GM23338 (cell line): ENCODE data around the gene DAAM2. TPM values are rescaled to one million over a fixed set of nuclear protein-coding genes. Genes with fewer than 3 reads are reported as not detected.

Experiments used
- ATAC-seq: fragments of 200-7000 bp; cut with Tn5 transposase; 3 replicates; pipeline ENCODE4 v1.9.1; 2020
- DNase-seq: peaks from one replicate; pipeline ENCODE4 v3.0.0-alpha.2; 2015; ENCODE audit warnings: low spot score
- H2AFZ ChIP-seq: fragments of 200-600 bp; sonication (generic); 2 replicates; pipeline ENCODE4 v1.8.0; 2016; ENCODE audit warnings: antibody characterized with exemption, mild to moderate bottlenecking, moderate library complexity
- H3F3A ChIP-seq: fragments of 200-600 bp; sonication (generic); replicated peaks from 2 replicates; pipeline ENCODE4 v1.8.0; 2017; ENCODE audit warnings: antibody characterized with exemption, mixed run types, low read depth
- H3K27ac ChIP-seq: fragments of 200-600 bp; sonication (generic); 2 replicates; pipeline ENCODE4 v1.6.1; 2016; ENCODE audit warnings: low read depth
- H3K27me3 ChIP-seq: fragments of 200-600 bp; sonication (generic); 2 replicates; pipeline ENCODE4 v1.8.0; 2016; ENCODE audit warnings: mild to moderate bottlenecking, mixed run types, moderate library complexity; ENCODE audit not compliant: insufficient read depth
- H3K36me3 ChIP-seq: fragments of 200-600 bp; sonication (generic); 2 replicates; pipeline ENCODE4 v1.8.0; 2016; ENCODE audit warnings: mild to moderate bottlenecking; ENCODE audit not compliant: insufficient read depth
- H3K4me1 ChIP-seq: fragments of 200-600 bp; sonication (generic); 2 replicates; pipeline ENCODE4 v1.8.0; 2016; ENCODE audit warnings: mild to moderate bottlenecking, moderate library complexity; ENCODE audit not compliant: insufficient read depth
- H3K4me2 ChIP-seq: fragments of 200-600 bp; sonication (generic); 2 replicates; pipeline ENCODE4 v1.7.1; 2017; ENCODE audit warnings: mixed run types
- H3K4me3 ChIP-seq: fragments of 200-600 bp; sonication (generic); 2 replicates; pipeline ENCODE4 v1.6.1; 2016; ENCODE audit warnings: mixed run types
- H3K79me2 ChIP-seq: fragments of 200-600 bp; sonication (generic); replicated peaks from 2 replicates; pipeline ENCODE4 v1.8.0; 2017; ENCODE audit warnings: mild to moderate bottlenecking; ENCODE audit not compliant: insufficient read depth
- H3K9me2 ChIP-seq: fragments of 200-600 bp; sonication (generic); 2 replicates; pipeline ENCODE4 v1.8.0; 2017; ENCODE audit not compliant: insufficient read depth
- H4K20me1 ChIP-seq: fragments of 200-600 bp; sonication (generic); replicated peaks from 2 replicates; pipeline ENCODE4 v1.8.0; 2017; ENCODE audit warnings: mild to moderate bottlenecking; ENCODE audit not compliant: insufficient read depth
- H3K27ac Mint-ChIP-seq: 2 replicates; pipeline ENCODE4 v1.8.0; 2020; ENCODE audit warnings: inconsistent platforms, mild to moderate bottlenecking, moderate library complexity, mixed read lengths
- H3K27me3 Mint-ChIP-seq: 3 replicates; pipeline ENCODE4 v1.8.0; 2022; ENCODE audit warnings: low read depth, mild to moderate bottlenecking, moderate library complexity, mixed read lengths, inconsistent platforms; ENCODE audit not compliant: insufficient read depth, poor library complexity
- H3K36me3 Mint-ChIP-seq: 3 replicates; pipeline ENCODE4 v1.8.0; 2021; ENCODE audit warnings: low read depth, mild to moderate bottlenecking, inconsistent platforms, moderate library complexity, mixed read lengths
- H3K4me1 Mint-ChIP-seq: 3 replicates; pipeline ENCODE4 v1.8.0; 2020; ENCODE audit warnings: mild to moderate bottlenecking, inconsistent platforms, mixed read lengths
- H3K4me3 Mint-ChIP-seq: 3 replicates; pipeline ENCODE4 v1.8.0; 2021; ENCODE audit warnings: moderate library complexity, mild to moderate bottlenecking, inconsistent platforms, mixed read lengths
- H3K9me3 Mint-ChIP-seq: 3 replicates; pipeline ENCODE4 v1.8.0; 2020; ENCODE audit warnings: moderate library complexity, mild to moderate bottlenecking, inconsistent platforms, mixed read lengths
- CREB1 ChIP-seq: fragments of 250-450 bp; sonication (Bioruptor Pico); IDR thresholded peaks from 2 replicates; pipeline ENCODE4 v1.5.0; 2020; ENCODE audit warnings: low read depth, mild to moderate bottlenecking, moderate library complexity
- STAT1 ChIP-seq: IDR thresholded peaks from one replicate; pipeline ENCODE4 v1.6.1; 2016; ENCODE audit warnings: antibody characterized with exemption; ENCODE audit not compliant: unreplicated experiment
- polyA plus RNA-seq: library from polyadenylated mRNA; unstranded; fragments of >200 nt; fragmentation: Nextera tagmentation; extraction: Ambion mirVana; gene quantifications from 2 replicates; pipeline ENCODE4 v1.2.1, GENCODE V29; 2016
- total RNA-seq: library from RNA; depleted of rRNA; stranded (reverse); fragments of >200 nt; shearing (Covaris generic); gene quantifications from 2 replicates; pipeline ENCODE4 v1.2.3, GENCODE V29; 2014
- TF ChIP-seq, protein P1 (sequence below): IDR thresholded peaks from one replicate; pipeline ENCODE4 v1.6.1; 2018; ENCODE audit warnings: antibody characterized with exemption; ENCODE audit not compliant: unreplicated experiment
- TF ChIP-seq, protein P2 (sequence below): fragments of 250-450 bp; sonication (Bioruptor Pico); IDR thresholded peaks from 2 replicates; pipeline ENCODE4 v1.5.0; 2020; ENCODE audit warnings: mild to moderate bottlenecking, moderate library complexity

Gene DAAM2
- total and polyA plus RNA-seq, 2 experiments from 2014 or later = 1.4 to 4.9 TPM

DNA sequence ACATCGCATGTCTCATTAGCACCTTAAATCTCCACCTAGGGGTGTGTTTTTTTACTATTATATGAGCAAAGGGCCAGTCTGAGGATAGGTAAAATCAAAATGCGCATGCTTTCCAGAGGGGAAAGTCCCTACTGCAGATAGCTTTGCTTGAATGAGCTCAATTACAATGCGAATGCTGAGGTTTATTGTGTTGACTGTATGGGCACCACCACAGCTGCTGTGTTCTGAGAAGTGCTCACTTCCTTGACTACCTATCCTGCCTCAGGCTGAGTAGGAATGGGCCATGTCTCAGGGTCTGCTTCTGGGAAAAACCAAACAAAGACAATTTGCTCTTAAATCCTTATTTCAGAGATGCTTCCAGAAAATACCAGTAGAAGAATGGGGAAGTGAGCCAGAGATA, 105.5 kb downstream of the DAAM2 start:
- peaks cover 21% of the 10 kb centered on the region for H3K4me1 Mint-ChIP-seq
- Histone ChIP-seq H4K20me1 (no peaks in the 10 kb centered on the region), H3K27me3 (no peaks in the 10 kb centered on the region), H3K4me2 (peak overlapping the region; percentile 46; the same call in 1 of the 2 replicates), H3K27ac (no peak overlapping the region), H3K36me3 (no peaks in the 10 kb centered on the region), H3K9me2 (peaks cover 15% of the 10 kb centered on the region; the same call in 1 of the 2 replicates), H3K4me3 (no peak overlapping the region), H2AFZ (no peak overlapping the region), H3K79me2 (no peaks in the 10 kb centered on the region), H3F3A (no peaks in the 10 kb centered on the region), H3K4me1 (peaks cover 16% of the 10 kb centered on the region)
- DNase-seq (peak; percentile 38), ATAC-seq (peak; percentile 84)
- TF ChIP-seq, protein P1, sequence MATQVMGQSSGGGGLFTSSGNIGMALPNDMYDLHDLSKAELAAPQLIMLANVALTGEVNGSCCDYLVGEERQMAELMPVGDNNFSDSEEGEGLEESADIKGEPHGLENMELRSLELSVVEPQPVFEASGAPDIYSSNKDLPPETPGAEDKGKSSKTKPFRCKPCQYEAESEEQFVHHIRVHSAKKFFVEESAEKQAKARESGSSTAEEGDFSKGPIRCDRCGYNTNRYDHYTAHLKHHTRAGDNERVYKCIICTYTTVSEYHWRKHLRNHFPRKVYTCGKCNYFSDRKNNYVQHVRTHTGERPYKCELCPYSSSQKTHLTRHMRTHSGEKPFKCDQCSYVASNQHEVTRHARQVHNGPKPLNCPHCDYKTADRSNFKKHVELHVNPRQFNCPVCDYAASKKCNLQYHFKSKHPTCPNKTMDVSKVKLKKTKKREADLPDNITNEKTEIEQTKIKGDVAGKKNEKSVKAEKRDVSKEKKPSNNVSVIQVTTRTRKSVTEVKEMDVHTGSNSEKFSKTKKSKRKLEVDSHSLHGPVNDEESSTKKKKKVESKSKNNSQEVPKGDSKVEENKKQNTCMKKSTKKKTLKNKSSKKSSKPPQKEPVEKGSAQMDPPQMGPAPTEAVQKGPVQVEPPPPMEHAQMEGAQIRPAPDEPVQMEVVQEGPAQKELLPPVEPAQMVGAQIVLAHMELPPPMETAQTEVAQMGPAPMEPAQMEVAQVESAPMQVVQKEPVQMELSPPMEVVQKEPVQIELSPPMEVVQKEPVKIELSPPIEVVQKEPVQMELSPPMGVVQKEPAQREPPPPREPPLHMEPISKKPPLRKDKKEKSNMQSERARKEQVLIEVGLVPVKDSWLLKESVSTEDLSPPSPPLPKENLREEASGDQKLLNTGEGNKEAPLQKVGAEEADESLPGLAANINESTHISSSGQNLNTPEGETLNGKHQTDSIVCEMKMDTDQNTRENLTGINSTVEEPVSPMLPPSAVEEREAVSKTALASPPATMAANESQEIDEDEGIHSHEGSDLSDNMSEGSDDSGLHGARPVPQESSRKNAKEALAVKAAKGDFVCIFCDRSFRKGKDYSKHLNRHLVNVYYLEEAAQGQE = no peak
- TF ChIP-seq, protein P2, sequence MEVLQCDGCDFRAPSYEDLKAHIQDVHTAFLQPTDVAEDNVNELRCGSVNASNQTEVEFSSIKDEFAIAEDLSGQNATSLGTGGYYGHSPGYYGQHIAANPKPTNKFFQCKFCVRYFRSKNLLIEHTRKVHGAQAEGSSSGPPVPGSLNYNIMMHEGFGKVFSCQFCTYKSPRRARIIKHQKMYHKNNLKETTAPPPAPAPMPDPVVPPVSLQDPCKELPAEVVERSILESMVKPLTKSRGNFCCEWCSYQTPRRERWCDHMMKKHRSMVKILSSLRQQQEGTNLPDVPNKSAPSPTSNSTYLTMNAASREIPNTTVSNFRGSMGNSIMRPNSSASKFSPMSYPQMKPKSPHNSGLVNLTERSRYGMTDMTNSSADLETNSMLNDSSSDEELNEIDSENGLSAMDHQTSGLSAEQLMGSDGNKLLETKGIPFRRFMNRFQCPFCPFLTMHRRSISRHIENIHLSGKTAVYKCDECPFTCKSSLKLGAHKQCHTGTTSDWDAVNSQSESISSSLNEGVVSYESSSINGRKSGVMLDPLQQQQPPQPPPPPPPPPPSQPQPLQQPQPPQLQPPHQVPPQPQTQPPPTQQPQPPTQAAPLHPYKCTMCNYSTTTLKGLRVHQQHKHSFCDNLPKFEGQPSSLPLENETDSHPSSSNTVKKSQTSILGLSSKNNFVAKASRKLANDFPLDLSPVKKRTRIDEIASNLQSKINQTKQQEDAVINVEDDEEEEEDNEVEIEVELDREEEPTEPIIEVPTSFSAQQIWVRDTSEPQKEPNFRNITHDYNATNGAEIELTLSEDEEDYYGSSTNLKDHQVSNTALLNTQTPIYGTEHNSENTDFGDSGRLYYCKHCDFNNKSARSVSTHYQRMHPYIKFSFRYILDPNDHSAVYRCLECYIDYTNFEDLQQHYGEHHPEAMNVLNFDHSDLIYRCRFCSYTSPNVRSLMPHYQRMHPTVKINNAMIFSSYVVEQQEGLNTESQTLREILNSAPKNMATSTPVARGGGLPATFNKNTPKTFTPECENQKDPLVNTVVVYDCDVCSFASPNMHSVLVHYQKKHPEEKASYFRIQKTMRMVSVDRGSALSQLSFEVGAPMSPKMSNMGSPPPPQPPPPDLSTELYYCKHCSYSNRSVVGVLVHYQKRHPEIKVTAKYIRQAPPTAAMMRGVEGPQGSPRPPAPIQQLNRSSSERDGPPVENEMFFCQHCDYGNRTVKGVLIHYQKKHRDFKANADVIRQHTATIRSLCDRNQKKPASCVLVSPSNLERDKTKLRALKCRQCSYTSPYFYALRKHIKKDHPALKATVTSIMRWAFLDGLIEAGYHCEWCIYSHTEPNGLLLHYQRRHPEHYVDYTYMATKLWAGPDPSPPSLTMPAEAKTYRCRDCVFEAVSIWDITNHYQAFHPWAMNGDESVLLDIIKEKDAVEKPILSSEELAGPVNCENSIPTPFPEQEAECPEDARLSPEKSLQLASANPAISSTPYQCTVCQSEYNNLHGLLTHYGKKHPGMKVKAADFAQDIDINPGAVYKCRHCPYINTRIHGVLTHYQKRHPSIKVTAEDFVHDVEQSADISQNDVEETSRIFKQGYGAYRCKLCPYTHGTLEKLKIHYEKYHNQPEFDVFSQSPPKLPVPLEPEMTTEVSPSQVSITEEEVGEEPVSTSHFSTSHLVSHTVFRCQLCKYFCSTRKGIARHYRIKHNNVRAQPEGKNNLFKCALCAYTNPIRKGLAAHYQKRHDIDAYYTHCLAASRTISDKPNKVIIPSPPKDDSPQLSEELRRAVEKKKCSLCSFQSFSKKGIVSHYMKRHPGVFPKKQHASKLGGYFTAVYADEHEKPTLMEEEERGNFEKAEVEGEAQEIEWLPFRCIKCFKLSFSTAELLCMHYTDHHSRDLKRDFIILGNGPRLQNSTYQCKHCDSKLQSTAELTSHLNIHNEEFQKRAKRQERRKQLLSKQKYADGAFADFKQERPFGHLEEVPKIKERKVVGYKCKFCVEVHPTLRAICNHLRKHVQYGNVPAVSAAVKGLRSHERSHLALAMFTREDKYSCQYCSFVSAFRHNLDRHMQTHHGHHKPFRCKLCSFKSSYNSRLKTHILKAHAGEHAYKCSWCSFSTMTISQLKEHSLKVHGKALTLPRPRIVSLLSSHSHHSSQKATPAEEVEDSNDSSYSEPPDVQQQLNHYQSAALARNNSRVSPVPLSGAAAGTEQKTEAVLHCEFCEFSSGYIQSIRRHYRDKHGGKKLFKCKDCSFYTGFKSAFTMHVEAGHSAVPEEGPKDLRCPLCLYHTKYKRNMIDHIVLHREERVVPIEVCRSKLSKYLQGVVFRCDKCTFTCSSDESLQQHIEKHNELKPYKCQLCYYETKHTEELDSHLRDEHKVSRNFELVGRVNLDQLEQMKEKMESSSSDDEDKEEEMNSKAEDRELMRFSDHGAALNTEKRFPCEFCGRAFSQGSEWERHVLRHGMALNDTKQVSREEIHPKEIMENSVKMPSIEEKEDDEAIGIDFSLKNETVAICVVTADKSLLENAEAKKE (CRISPR knock-in tag) = peak; percentile 67
- TF ChIP-seq STAT1 = no peak
- TF ChIP-seq CREB1 (CRISPR knock-in tag) = no peak
- no peak overlapping the region for H3K27ac Mint-ChIP-seq
- no peaks in the 10 kb centered on the region for H3K9me3 Mint-ChIP-seq
- peaks cover 13% of the 10 kb centered on the region for H3K27me3 Mint-ChIP-seq
- H3K4me3 Mint-ChIP-seq = no peak overlapping the region
- peaks cover 6% of the 10 kb centered on the region; the same call in 1 of the 3 replicates for H3K36me3 Mint-ChIP-seq
